Measurements from ENCODE around the gene PPP4R4. TPM values are rescaled to one million over a fixed set of nuclear protein-coding genes. Genes with fewer than 3 reads are reported as not detected.

Gene PPP4R4
- total and polyA plus RNA-seq, 2 experiments from 2014 or later, result 3.0 to 11.1 TPM

Other genes with a start within 250 kb of the PPP4R4 start
- gene FAM181A, start 247.0 kb upstream of the PPP4R4 start, total RNA-seq (2014; rRNA removed; shearing (Covaris generic)), result not detected in 2 replicates
- gene FAM181A, start 247.0 kb upstream of the PPP4R4 start, polyA plus RNA-seq (2016; fragmentation: Nextera tagmentation; extraction: Ambion mirVana), result not detected in 2 replicates
- 1.2 and 2.3 TPM in 2 replicates for gene ASB2, start 197.8 kb upstream of the PPP4R4 start, total RNA-seq (2014; rRNA removed; shearing (Covaris generic))
- 1.5 and 1.7 TPM in 2 replicates for gene ASB2, start 197.8 kb upstream of the PPP4R4 start, polyA plus RNA-seq (2016; fragmentation: Nextera tagmentation; extraction: Ambion mirVana)
- not detected in 2 replicates for gene CCDC197, start 177.0 kb upstream of the PPP4R4 start, total RNA-seq (2014; rRNA removed; shearing (Covaris generic))
- gene CCDC197, start 177.0 kb upstream of the PPP4R4 start, polyA plus RNA-seq (2016; fragmentation: Nextera tagmentation; extraction: Ambion mirVana), result not detected in 2 replicates
- gene OTUB2, start 148.0 kb upstream of the PPP4R4 start, total RNA-seq (2014; rRNA removed; shearing (Covaris generic)), result 4.1 and 4.4 TPM in 2 replicates
- 1.9 and 2.1 TPM in 2 replicates for gene OTUB2, start 148.0 kb upstream of the PPP4R4 start, polyA plus RNA-seq (2016; fragmentation: Nextera tagmentation; extraction: Ambion mirVana)
- gene DDX24, start 93.1 kb upstream of the PPP4R4 start, total RNA-seq (2014; rRNA removed; shearing (Covaris generic)), result 137 and 150 TPM in 2 replicates
- 263 and 265 TPM in 2 replicates for gene DDX24, start 93.1 kb upstream of the PPP4R4 start, polyA plus RNA-seq (2016; fragmentation: Nextera tagmentation; extraction: Ambion mirVana)
- gene IFI27L1, start 93.0 kb upstream of the PPP4R4 start, total RNA-seq (2014; rRNA removed; shearing (Covaris generic)), result 3.9 and 9.7 TPM in 2 replicates
- gene IFI27L1, start 93.0 kb upstream of the PPP4R4 start, polyA plus RNA-seq (2016; fragmentation: Nextera tagmentation; extraction: Ambion mirVana), result 28.6 and 30.8 TPM in 2 replicates
- gene IFI27, start 63.6 kb upstream of the PPP4R4 start, total RNA-seq (2014; rRNA removed; shearing (Covaris generic)), result 0.23 and 0.49 TPM in 2 replicates
- gene IFI27, start 63.6 kb upstream of the PPP4R4 start, polyA plus RNA-seq (2016; fragmentation: Nextera tagmentation; extraction: Ambion mirVana), result 1.2 and 1.6 TPM in 2 replicates
- gene IFI27L2, start 44.7 kb upstream of the PPP4R4 start, total RNA-seq (2014; rRNA removed; shearing (Covaris generic)), result 16.8 and 23.4 TPM in 2 replicates
- 38.5 and 49.9 TPM in 2 replicates for gene IFI27L2, start 44.7 kb upstream of the PPP4R4 start, polyA plus RNA-seq (2016; fragmentation: Nextera tagmentation; extraction: Ambion mirVana)
- not detected in 2 replicates for gene SERPINA10, start 118.9 kb downstream of the PPP4R4 start, total RNA-seq (2014; rRNA removed; shearing (Covaris generic))
- 0.11 and 0.16 TPM in 2 replicates for gene SERPINA10, start 118.9 kb downstream of the PPP4R4 start, polyA plus RNA-seq (2016; fragmentation: Nextera tagmentation; extraction: Ambion mirVana)
- gene SERPINA6, start 149.0 kb downstream of the PPP4R4 start, total RNA-seq (2014; rRNA removed; shearing (Covaris generic)), result not detected in 2 replicates
- gene SERPINA6, start 149.0 kb downstream of the PPP4R4 start, polyA plus RNA-seq (2016; fragmentation: Nextera tagmentation; extraction: Ambion mirVana), result not detected in 2 replicates
- gene SERPINA2, start 192.4 kb downstream of the PPP4R4 start, total RNA-seq (2014; rRNA removed; shearing (Covaris generic)), result not detected in 2 replicates
- not detected in 2 replicates for gene SERPINA2, start 192.4 kb downstream of the PPP4R4 start, polyA plus RNA-seq (2016; fragmentation: Nextera tagmentation; extraction: Ambion mirVana)
- gene SERPINA1, start 214.3 kb downstream of the PPP4R4 start, total RNA-seq (2014; rRNA removed; shearing (Covaris generic)), result not detected in 2 replicates
- gene SERPINA1, start 214.3 kb downstream of the PPP4R4 start, polyA plus RNA-seq (2016; fragmentation: Nextera tagmentation; extraction: Ambion mirVana), result not detected in 2 replicates

Measured in GM23338 (cell line).